ENCODE measurements around the gene TLK1. TPM values are rescaled to one million over a fixed set of nuclear protein-coding genes. Genes with fewer than 3 reads are reported as not detected.

The TLK1 gene
- total RNA-seq, 1 experiment from 2014 or later = 101 TPM

DNA sequence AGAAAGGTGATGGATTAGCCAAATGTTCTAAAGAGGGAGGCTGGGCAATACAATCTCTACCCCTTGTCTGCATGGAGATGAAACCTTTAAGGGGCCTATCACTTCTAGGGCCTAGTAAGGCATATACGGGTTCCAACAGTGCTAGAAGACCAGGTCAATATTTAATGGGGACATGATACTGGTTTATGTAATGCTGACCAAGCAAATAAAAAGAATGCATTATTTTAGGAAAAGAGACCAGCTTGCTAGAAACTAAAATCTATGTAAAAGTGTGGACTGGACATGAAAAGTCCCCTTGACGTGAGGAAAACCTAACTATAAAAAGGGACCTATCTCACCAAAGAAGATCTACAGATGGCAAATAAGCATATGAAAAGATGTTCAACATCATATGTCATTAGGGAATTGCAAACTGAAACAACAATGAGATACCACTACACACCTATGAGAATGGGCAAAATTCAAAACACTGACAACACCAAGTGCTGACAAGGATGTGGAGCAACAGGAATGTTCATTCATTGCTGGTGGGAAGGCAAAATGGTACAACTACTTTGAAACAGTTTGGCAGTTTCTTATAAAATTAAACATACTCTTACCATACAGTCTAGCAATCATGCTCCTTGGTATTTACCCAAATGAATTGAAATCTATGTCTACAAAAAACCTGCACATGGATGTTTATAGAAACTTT lies 45.9 kb upstream of the TLK1 start:
- no peak for DNase-seq
- Histone ChIP-seq H3K4me3 (no peak overlapping the region), H3K27me3 (ENCODE audit: insufficient read depth, low read depth) (no peaks in the 10 kb centered on the region), H3K79me2 (ENCODE audit: low read depth) (no peaks in the 10 kb centered on the region), H3K36me3 (ENCODE audit: low read depth) (no peaks in the 10 kb centered on the region), H3K9me3 (ENCODE audit: insufficient read depth, low read depth) (no peaks in the 10 kb centered on the region), H3F3A (ENCODE audit: insufficient read depth, low read depth) (no peaks in the 10 kb centered on the region), H3K4me1 (replicated peaks; ENCODE audit: insufficient read depth) (no peaks in the 10 kb centered on the region), H3K9me2 (ENCODE audit: insufficient read depth) (no peaks in the 10 kb centered on the region), H3K27ac (no peak overlapping the region), H3K4me2 (no peak overlapping the region), H4K20me1 (ENCODE audit: insufficient read depth) (no peaks in the 10 kb centered on the region), H2AFZ (no peak overlapping the region)
- POLR2A ChIA-PET (ENCODE audit: unreplicated experiment) = no interaction called here
- TF ChIP-seq CTCF (conservative IDR thresholded peaks at IDR 0.05) = no peak
- TF ChIP-seq EZH2 (IDR thresholded peaks at IDR 0.05; ENCODE audit: low read depth) = no peak
- BruUV-seq (replicated peaks) = no TSS peak
- intact Hi-C loops (cut with micrococcal nuclease; ENCODE audit: unreplicated experiment) = no loop called here
- CTCF ChIA-PET = no interaction called here

GRCh38 chr2:171205551-171205950 lies 44.9 kb upstream of the TLK1 start:
- intact Hi-C loops (cut with micrococcal nuclease; ENCODE audit: unreplicated experiment) = no loop called here
- Histone ChIP-seq H3K9me3 (ENCODE audit: insufficient read depth, low read depth) (no peaks in the 10 kb centered on the region), H3K9me2 (ENCODE audit: insufficient read depth) (no peaks in the 10 kb centered on the region)

DNA sequence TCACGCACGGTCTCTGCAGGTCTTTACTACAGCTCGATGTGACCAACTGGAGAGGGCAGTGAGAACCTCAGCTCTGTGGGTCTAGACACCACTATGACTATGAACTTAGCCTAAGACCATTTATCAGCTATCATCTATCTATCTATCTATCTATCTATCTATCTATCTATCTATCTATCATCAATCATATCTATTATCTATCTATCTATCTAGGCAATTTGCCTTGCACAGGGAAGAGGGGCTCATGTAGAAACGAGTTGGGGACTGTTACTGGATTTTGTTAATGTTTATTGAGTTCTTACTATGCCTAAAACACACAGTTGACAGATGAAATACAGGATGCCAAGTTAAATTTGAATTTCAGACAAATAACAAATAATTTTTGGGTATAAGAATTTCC lies 41.1 kb upstream of the TLK1 start:
- no peaks in the 10 kb centered on the region for H3K4me1 ChIP-seq (replicated peaks; ENCODE audit: insufficient read depth)
- H3K27ac ChIP-seq = no peak overlapping the region
- H3F3A ChIP-seq (ENCODE audit: insufficient read depth, low read depth) = no peaks in the 10 kb centered on the region
- H3K4me3 ChIP-seq = no peak overlapping the region
- intact Hi-C loops (cut with micrococcal nuclease; ENCODE audit: unreplicated experiment) = no loop called here
- H3K4me2 ChIP-seq = no peak overlapping the region
- ChIA-PET POLR2A (ENCODE audit: unreplicated experiment) (interaction anchor here (0.5 kb wide), 1 partner anchor 29 kb away, joined by 5 read pairs; no protein-coding TSS in a partner anchor), CTCF (no interaction called here)
- no peak for DNase-seq
- BruUV-seq (replicated peaks) = no TSS peak
- TF ChIP-seq CTCF (conservative IDR thresholded peaks at IDR 0.05) (no peak), EZH2 (IDR thresholded peaks at IDR 0.05; ENCODE audit: low read depth) (no peak)
- no peaks in the 10 kb centered on the region for H3K27me3 ChIP-seq (ENCODE audit: insufficient read depth, low read depth)
- no peak overlapping the region for H2AFZ ChIP-seq
- H3K9me3 ChIP-seq (ENCODE audit: insufficient read depth, low read depth) = no peaks in the 10 kb centered on the region
- no peaks in the 10 kb centered on the region for H4K20me1 ChIP-seq (ENCODE audit: insufficient read depth)
- H3K9me2 ChIP-seq (ENCODE audit: insufficient read depth) = no peaks in the 10 kb centered on the region
- no peaks in the 10 kb centered on the region for H3K36me3 ChIP-seq (ENCODE audit: low read depth)
- H3K79me2 ChIP-seq (ENCODE audit: low read depth) = no peaks in the 10 kb centered on the region

More at GRCh38 chr2:171205551-171205950, 44.9 kb upstream of the TLK1 start:
- Histone ChIP-seq H4K20me1 (ENCODE audit: insufficient read depth) (no peaks in the 10 kb centered on the region), H3K27me3 (ENCODE audit: insufficient read depth, low read depth) (no peaks in the 10 kb centered on the region), H2AFZ (no peak overlapping the region), H3K4me1 (replicated peaks; ENCODE audit: insufficient read depth) (no peaks in the 10 kb centered on the region), H3K27ac (no peak overlapping the region), H3K79me2 (ENCODE audit: low read depth) (no peaks in the 10 kb centered on the region), H3K4me3 (no peak overlapping the region), H3K36me3 (ENCODE audit: low read depth) (no peaks in the 10 kb centered on the region), H3F3A (ENCODE audit: insufficient read depth, low read depth) (no peaks in the 10 kb centered on the region), H3K4me2 (no peak overlapping the region)
- TF ChIP-seq CTCF (conservative IDR thresholded peaks at IDR 0.05) (no peak), EZH2 (IDR thresholded peaks at IDR 0.05; ENCODE audit: low read depth) (no peak)
- POLR2A ChIA-PET (ENCODE audit: unreplicated experiment) = no interaction called here
- DNase-seq = no peak
- no TSS peak for BruUV-seq (replicated peaks)
- CTCF ChIA-PET = interaction anchor here (0.6 kb wide), 1 partner anchor 200 kb away, joined by 5 read pairs; no protein-coding TSS in a partner anchor

All from PC-9 (cell line).